HG02870 (cell line): Measurements from ENCODE around the gene STIM1.
"Not testable (repeated sequence)": the region's sequence is repeated elsewhere in the genome, so short reads cannot be mapped to it uniquely, and the experiment has no call there.

Experiments
- ATAC-seq: cut with Tn5 transposase; IDR thresholded peaks from one replicate; pipeline ENCODE4 v1.9.1; 2021; ENCODE audit warnings: mild to moderate bottlenecking, moderate library complexity; ENCODE audit not compliant: unreplicated experiment

The STIM1 gene

GRCh38 chr11:3879967-3880542 lies 24.6 kb downstream of the STIM1 start:
- ATAC-seq: peak; percentile 5

GRCh38 chr11:3880724-3881123 lies 25.3 kb downstream of the STIM1 start:
- ATAC-seq: peak; percentile 37

- no peak for ATAC-seq
These were observed 27.2 kb downstream of the STIM1 start for GRCh38 chr11:3882655-3883054.

GRCh38 chr11:3885855-3886254 lies 30.4 kb downstream of the STIM1 start:
- ATAC-seq: no peak

- ATAC-seq: no peak
These were observed 31.5 kb downstream of the STIM1 start for GRCh38 chr11:3886985-3887384.

- no peak for ATAC-seq
These were observed 33.4 kb downstream of the STIM1 start for GRCh38 chr11:3888876-3889275.

- no peak for ATAC-seq
These were observed 34.5 kb downstream of the STIM1 start for GRCh38 chr11:3890014-3890413.

GRCh38 chr11:3890806-3891205 lies 35.3 kb downstream of the STIM1 start:
- no peak for ATAC-seq

- no peak for ATAC-seq
These were observed 36.3 kb downstream of the STIM1 start for GRCh38 chr11:3891751-3892150.

GRCh38 chr11:3892156-3892555 lies 36.7 kb downstream of the STIM1 start:
- ATAC-seq: no peak

GRCh38 chr11:3893311-3893710 lies 37.8 kb downstream of the STIM1 start:
- no peak for ATAC-seq

GRCh38 chr11:3894128-3894731 lies 38.8 kb downstream of the STIM1 start:
- peak; percentile 98 for ATAC-seq

GRCh38 chr11:3896644-3897043 lies 41.2 kb downstream of the STIM1 start:
- no peak for ATAC-seq

- not testable (repeated sequence) for ATAC-seq
These were observed 44.8 kb downstream of the STIM1 start for GRCh38 chr11:3900230-3900629.

GRCh38 chr11:3901249-3902025 lies 46.0 kb downstream of the STIM1 start:
- no peak for ATAC-seq

GRCh38 chr11:3902441-3902840 lies 47.0 kb downstream of the STIM1 start:
- no peak for ATAC-seq

- no peak for ATAC-seq
These were observed 47.9 kb downstream of the STIM1 start for GRCh38 chr11:3903207-3903896.

GRCh38 chr11:3904228-3904627 lies 48.8 kb downstream of the STIM1 start:
- no peak for ATAC-seq

- ATAC-seq: peak; percentile 88
These were observed 49.9 kb downstream of the STIM1 start for GRCh38 chr11:3905080-3905953.

- ATAC-seq: no peak
These were observed 50.7 kb downstream of the STIM1 start for GRCh38 chr11:3906166-3906565.

GRCh38 chr11:3907590-3907989 lies 52.1 kb downstream of the STIM1 start:
- ATAC-seq: no peak
